Right atrium auricular region (tissue), 2 donors: ENCODE measurements around the gene DRC1. TPM values are rescaled to one million over a fixed set of nuclear protein-coding genes. Genes with fewer than 3 reads are reported as not detected.

Experiments
- DNase-seq: peaks from one replicate; pipeline ENCODE4 v3.0.0-alpha.2; 2019; ENCODE audit warnings: low spot score
- H3K27ac ChIP-seq, 2 donors: fragments of 200-600 bp; sonication (generic); 1 replicate in 1 of 2; 2 replicates in 1 of 2; pipeline ENCODE4 v1.5.1; 2016 to 2019
- H3K27me3 ChIP-seq, 2 donors: fragments of 200-600 bp; sonication (generic); one replicate each; pipeline versions ENCODE4 v1.5.1 to v1.6.0; 2017 to 2019
- H3K36me3 ChIP-seq: fragments of 200-600 bp; sonication (generic); one replicate; pipeline ENCODE4 v1.5.1; 2016
- H3K4me1 ChIP-seq, 2 donors: fragments of 200-600 bp; sonication (generic); one replicate each; pipeline versions ENCODE4 v1.5.1 to v1.6.0; 2017 to 2019
- H3K4me3 ChIP-seq, 2 donors: fragments of 200-600 bp; sonication (generic); 1 replicate in 1 of 2; 2 replicates in 1 of 2; pipeline ENCODE4 v1.5.1; 2017 to 2019; ENCODE audit warnings: mild to moderate bottlenecking in 1 of 2, moderate library complexity in 1 of 2
- H3K9me3 ChIP-seq, 2 donors: fragments of 200-600 bp; sonication (generic); one replicate each; pipeline ENCODE4 v1.5.1; 2019
- CTCF ChIP-seq, 2 donors: fragments of 200-600 bp; sonication (generic); IDR thresholded peaks; one replicate each; pipeline ENCODE4 v1.5.1; 2019; ENCODE audit warnings: antibody characterized with exemption in 2 of 2
- total RNA-seq, 2 donors: library from RNA; depleted of rRNA; stranded (reverse); fragments of >200 nt; gene quantifications; one replicate each; pipeline ENCODE4 v1.1.0, GENCODE V29; 2016

Gene DRC1
- total RNA-seq, 2 donors from 2014 or later: not detected

- H3K27ac ChIP-seq: no peak overlapping the region
- no peak overlapping the region for H3K4me3 ChIP-seq
- DNase-seq: no peak
- no peaks in the 10 kb centered on the region for H3K4me1 ChIP-seq
- no peaks in the 10 kb centered on the region for H3K27me3 ChIP-seq
- no peak for TF ChIP-seq CTCF (IDR thresholded peaks at IDR 0.05)
- no peaks in the 10 kb centered on the region for H3K9me3 ChIP-seq
- H3K36me3 ChIP-seq: no peaks in the 10 kb centered on the region
These were observed 7.0 kb upstream of the DRC1 start for GRCh38 chr2:26394694-26395093.

GRCh38 chr2:26395394-26395793, 6.3 kb upstream of the DRC1 start:
- H3K27ac ChIP-seq: no peak overlapping the region
- no peak for TF ChIP-seq CTCF (IDR thresholded peaks at IDR 0.05)
- no peaks in the 10 kb centered on the region for H3K36me3 ChIP-seq
- H3K27me3 ChIP-seq: no peaks in the 10 kb centered on the region
- DNase-seq: no peak
- no peaks in the 10 kb centered on the region for H3K9me3 ChIP-seq
- no peak overlapping the region for H3K4me3 ChIP-seq
- no peaks in the 10 kb centered on the region for H3K4me1 ChIP-seq

GRCh38 chr2:26396734-26397298, 4.9 kb upstream of the DRC1 start:
- DNase-seq: no peak
- H3K4me3 ChIP-seq: no peak overlapping the region
- peaks cover 0 to 5% of the 10 kb centered on the region in 2 donors for H3K4me1 ChIP-seq
- no peaks in the 10 kb centered on the region for H3K9me3 ChIP-seq
- no peaks in the 10 kb centered on the region for H3K36me3 ChIP-seq
- no peak overlapping the region for H3K27ac ChIP-seq
- H3K27me3 ChIP-seq: no peaks in the 10 kb centered on the region
- no peak for TF ChIP-seq CTCF (IDR thresholded peaks at IDR 0.05)

- H3K4me3 ChIP-seq: no peak overlapping the region
These were observed 1.8 kb upstream of the DRC1 start for GRCh38 chr2:26399771-26400376.

GRCh38 chr2:26400723-26401122, 997 bp upstream of the DRC1 start:
- no peak for TF ChIP-seq CTCF (IDR thresholded peaks at IDR 0.05)
- Histone ChIP-seq H3K9me3 (no peaks in the 10 kb centered on the region), H3K4me1 (peaks cover 0 to 9% of the 10 kb centered on the region in 2 donors), H3K36me3 (no peaks in the 10 kb centered on the region), H3K4me3 (no peak overlapping the region), H3K27ac (no peak overlapping the region), H3K27me3 (no peaks in the 10 kb centered on the region)
- DNase-seq: no peak

More at GRCh38 chr2:26399771-26400376, 1.8 kb upstream of the DRC1 start:
- Histone ChIP-seq H3K27ac (no peak overlapping the region), H3K9me3 (no peaks in the 10 kb centered on the region), H3K27me3 (no peaks in the 10 kb centered on the region), H3K36me3 (no peaks in the 10 kb centered on the region), H3K4me1 (peaks cover 0 to 9% of the 10 kb centered on the region in 2 donors)
- DNase-seq: no peak
- TF ChIP-seq CTCF (IDR thresholded peaks at IDR 0.05): no peak

- TF ChIP-seq CTCF (IDR thresholded peaks at IDR 0.05): no peak
- Histone ChIP-seq H3K27ac (no peak overlapping the region), H3K4me3 (no peak overlapping the region), H3K9me3 (no peaks in the 10 kb centered on the region), H3K36me3 (no peaks in the 10 kb centered on the region), H3K27me3 (no peaks in the 10 kb centered on the region), H3K4me1 (no peaks in the 10 kb centered on the region)
- DNase-seq: no peak
These were observed 5.8 kb downstream of the DRC1 start for GRCh38 chr2:26407526-26407925.
